HuH-7.5 (cell line): ENCODE measurements around the gene CASP8AP2.
"Not testable (repeated sequence)": the region's sequence is repeated elsewhere in the genome, so short reads cannot be mapped to it uniquely, and the experiment has no call there.

Experiments
- DNase-seq: peaks from one replicate; pipeline ENCODE4 v3.0.0; 2011; ENCODE audit warnings: low spot score

Gene CASP8AP2

DNA sequence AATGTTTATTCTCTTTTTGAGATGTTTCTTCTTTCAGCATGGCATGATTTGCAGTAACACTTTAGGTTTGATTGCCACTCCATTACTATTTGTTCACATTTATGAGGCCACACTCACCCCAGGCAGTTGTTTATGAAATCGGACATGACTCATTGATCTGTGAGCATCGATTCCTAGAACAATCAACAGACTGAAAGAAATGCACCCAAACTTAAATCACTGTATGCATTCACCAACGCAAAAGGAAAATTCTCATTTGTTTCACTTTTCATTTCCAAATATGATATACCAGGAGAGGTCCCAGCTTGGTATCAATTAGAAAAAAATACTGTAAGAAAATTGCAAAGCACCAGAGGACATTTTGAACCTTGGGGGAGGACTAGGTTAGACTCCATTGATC is 59.2 kb downstream of the CASP8AP2 start:
- DNase-seq = no peak

DNA sequence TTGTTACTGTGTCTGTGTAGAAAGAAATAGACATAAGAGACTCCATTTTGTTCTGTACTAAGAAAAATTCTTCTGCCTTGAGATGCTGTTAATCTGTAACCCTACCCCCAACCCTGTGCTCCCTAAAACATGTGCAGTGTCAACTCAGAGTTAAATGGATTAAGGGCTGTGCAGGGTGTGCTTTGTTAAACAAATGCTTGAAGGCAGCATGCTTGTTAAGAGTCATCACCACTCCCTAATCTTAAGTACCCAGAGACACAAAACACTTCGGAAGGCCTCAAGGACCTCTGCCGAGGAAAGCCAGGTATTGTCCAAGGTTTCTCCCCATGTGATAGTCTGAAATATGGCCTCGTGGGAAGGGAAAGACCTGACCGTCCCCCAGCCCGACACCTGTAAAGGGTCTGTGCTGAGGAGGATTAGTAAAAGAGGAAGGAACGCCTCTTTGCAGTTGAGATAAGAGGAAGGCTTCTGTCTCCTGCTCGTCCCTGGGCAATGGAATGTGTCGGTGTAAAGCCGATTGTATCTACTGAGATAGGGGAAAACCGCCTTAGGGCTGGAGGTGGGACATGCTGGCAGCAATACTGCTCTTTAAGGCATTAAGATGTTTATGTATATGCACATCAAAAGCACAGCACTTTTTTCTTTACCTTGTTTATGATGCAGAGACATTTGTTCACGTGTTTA is 61.3 kb downstream of the CASP8AP2 start:
- not testable (repeated sequence) for DNase-seq

DNA sequence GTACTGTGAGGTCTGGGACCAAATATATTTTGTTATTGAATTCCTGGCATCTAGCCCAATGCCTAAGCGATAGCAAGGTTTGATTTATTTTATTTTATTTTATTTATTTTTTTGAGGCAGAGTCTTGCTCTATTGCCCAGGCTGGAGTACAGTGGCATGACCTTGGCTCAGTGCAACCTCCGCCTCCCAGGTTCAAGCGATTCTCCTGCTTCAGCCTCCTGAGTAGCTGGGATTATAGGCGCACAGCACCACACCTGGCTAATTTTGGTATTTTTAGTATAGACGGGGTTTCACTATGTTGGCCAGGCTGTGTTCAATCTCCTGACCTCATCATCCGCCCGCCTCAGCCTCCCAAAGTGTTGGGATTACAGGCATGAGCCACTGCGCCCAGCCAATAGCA is 62.9 kb downstream of the CASP8AP2 start:
- DNase-seq = not testable (repeated sequence)

DNA sequence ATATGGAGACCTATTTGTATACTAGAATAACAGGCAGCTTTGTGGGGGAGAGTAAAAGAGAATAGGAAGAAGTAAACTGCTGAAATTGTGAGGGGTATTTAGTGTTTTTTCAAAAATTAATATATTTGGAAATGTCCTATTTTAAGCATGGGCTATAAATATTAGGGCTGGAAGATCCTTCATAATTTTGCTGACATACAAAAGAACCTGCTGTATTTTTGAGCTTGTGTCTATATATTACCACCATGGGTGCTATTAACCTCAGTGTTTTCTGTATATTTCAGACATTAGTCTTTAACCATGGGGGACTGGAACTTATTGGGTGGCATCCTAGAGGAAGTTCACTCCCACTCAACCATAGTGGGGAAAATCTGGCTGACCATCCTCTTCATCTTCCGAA is 64.5 kb downstream of the CASP8AP2 start, which contains the start of gene GJA10:
Gene GJA10, plus strand, starts transcription at position 301 of the 400 bp plus-strand sequence. Its CDS starts 0 bp downstream, at position 301.
- DNase-seq = no peak

DNA sequence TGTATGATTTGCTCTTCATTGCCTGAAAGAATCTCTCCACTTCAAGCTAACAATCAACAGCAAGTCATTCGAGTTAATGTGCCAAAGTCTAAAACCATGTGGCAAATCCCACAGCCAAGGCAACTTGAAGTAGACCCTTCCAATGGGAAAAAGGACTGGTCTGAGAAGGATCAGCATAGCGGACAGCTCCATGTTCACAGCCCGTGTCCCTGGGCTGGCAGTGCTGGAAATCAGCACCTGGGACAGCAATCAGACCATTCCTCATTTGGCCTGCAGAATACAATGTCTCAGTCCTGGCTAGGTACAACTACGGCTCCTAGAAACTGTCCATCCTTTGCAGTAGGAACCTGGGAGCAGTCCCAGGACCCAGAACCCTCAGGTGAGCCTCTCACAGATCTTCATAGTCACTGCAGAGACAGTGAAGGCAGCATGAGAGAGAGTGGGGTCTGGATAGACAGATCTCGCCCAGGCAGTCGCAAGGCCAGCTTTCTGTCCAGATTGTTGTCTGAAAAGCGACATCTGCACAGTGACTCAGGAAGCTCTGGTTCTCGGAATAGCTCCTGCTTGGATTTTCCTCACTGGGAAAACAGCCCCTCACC is 65.7 kb downstream of the CASP8AP2 start:
- DNase-seq = peak; percentile 49

DNA sequence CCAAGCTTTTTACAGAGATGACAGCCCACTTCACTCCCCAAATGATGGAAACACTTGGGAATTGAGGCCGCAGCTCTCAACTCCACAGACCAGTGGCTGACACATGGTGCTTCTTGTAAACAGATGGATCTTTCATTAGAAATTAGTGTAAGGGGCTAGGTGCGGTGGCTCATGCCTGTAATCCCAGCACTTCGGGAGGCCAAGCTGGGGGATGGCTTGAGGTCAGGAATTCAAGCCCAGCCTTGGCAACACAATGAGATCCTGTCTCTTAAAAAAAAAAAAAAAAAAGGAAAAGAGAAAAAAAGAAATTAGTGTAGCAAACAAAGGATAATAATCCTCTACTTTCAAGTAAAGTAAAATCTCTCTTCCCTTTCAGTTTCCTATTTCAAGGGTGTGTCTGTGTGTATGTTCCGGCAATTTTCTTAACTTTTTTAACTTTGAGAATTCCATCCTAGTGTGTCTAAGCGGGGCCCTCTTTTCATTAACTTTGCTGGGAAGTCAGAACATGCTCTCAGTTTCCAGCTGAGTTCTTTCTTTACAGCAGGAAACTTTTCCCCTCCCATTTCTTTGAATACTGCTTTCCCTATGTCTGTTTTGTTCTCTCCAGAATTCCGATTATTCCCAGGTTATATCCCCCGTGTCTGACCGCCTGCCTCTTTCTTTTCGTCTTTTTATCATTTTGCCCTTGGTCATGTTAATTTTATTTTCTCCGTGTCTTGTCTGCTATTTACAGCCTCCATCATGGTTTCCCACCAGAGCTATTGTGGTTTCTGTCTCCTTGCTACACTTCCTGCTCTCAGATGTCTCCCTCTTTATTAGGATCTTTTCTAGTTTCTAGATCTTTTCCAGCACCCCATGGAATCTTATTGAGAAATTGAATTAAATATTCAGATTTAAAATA is 80.6 kb downstream of the CASP8AP2 start:
- DNase-seq = not testable (repeated sequence)

DNA sequence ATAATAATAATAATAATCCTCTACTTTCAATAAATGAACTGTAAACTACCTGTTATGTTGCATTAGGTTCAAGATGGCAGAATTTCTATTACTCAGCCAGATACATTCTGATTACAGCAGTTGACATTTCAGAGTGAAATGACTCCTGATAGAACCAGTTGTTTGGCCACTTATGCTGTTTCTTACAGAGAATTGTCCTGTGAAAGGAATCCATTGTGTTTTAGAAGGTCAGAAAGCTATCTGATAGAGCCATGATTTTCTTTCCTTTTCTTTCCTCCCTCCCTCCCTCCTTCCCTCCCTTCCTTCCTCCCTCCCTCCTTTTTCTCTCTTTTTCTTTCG is 81.2 kb downstream of the CASP8AP2 start:
- DNase-seq = no peak

DNA sequence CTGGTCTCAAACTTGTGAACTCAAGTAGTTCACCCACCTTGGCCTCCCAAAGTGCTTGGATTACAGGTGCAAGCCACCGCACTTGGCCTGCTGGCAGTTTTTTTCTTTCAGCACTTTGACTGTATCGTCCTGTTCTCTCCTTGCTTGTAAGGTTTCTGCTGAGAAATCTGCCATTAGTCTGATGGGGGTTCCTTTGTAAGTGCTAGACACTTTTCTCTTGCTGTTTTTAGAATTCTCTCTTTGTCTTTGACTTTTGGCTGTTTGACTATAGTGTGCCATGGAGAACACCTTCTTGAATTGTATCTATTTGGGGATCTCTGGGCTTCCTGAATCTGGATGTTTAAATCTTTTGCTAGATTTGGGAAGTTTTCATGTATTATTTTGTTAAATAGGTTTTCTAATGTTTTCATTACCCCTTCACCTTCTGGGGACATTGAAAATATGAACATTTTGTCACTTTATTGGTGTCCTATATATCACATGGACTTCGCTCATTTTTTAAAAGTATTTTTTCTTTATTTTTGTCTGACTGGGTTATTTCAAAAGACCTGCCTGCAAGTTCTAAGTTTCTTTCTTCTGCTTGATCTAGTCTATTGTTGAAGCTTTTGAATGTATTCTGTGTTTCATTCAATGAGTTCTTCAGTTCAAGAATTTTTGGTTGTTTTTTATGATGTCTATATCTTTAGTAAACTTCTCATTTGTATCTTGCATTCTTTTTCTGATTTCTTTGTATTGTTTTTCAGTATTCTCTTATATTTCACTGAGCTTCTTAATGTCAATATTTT is 86.6 kb downstream of the CASP8AP2 start:
- no peak for DNase-seq

DNA sequence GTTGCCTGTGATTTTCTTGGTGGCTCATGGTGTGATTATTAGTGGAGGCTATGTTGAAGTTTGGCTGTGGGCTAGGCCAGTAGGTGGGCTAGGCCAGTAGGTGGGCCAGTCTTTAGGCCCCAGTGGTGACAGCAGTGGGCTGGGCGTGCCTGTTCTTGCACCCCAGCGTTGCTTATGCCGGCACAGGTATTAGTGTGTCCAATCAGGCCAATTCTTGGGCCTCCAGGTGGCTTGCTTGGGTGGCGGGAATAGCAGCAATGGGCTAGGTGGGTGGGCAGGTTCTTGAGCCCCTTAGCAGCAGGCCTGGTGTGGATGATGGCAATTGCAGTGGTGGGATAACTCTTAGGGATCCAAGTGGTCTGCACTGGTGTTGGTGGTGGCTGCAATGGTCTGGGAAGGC is 87.5 kb downstream of the CASP8AP2 start:
- DNase-seq = no peak

DNA sequence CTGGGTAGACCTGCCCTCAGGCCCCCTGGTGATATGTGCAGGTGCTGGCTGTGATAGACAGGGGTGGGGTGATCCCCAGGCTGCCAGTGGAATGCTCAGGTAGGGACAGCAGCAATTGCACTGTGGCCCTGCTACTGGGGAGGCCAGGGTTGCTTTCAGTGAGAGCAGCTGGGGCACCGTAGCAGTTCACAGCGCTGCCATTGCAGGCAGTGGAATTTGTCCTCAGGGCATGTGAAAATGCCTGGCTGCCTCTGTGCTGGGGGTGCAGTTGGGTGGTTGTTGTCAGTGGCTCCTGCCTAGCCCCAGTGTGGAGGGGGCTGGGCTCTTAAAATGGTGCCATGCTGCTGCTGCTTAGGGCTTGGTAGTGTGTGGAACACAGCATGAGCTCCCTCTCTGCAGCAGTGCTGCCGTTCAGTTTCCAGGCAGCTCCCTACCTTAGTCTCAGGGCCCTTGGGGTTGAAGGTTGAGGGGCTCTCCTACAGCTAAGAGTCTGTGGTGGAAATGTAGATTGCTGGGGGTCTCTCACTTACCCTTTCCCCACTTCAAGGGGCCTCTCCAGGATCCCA is 88.2 kb downstream of the CASP8AP2 start:
- no peak for DNase-seq
